H1 (cell line): ENCODE measurements around the gene PDE4B.
A peak's percentile ranks its signal among the peaks of the same experiment; 100 is the strongest.

Experiments used
- CTCF ChIP-seq, 3 experiments: IDR thresholded peaks; 1 replicate in 2 of 3; 2 replicates in 1 of 3; pipeline versions ENCODE4 v1.5.1 to v1.6.1; 2011; ENCODE audit warnings: low read length in 3 of 3, mild to moderate bottlenecking in 3 of 3, inconsistent platforms in 2 of 3, low read depth in 1 of 3, moderate library complexity in 1 of 3; ENCODE audit not compliant: insufficient read depth in 1 of 3; ENCODE audit errors: control extremely low read depth in 1 of 3
- MAX ChIP-seq: IDR thresholded peaks from 2 replicates; pipeline ENCODE4 v1.6.1; 2012; ENCODE audit warnings: inconsistent platforms
- RFX5 ChIP-seq: IDR thresholded peaks from 2 replicates; pipeline ENCODE4 v1.6.1; 2011; ENCODE audit warnings: low read depth, low read length, improper control_type of control experiment, borderline replicate concordance
- TBP ChIP-seq: IDR thresholded peaks from 2 replicates; pipeline ENCODE4 v1.6.1; 2011; ENCODE audit warnings: low read depth, low read length, improper control_type of control experiment

GRCh38 chr1:66271904-66272254 is 479.2 kb downstream of the PDE4B start:
- no peak for TF ChIP-seq CTCF (IDR thresholded peaks at IDR 0.05; ENCODE audit: control extremely low read depth in 1 of 3, insufficient read depth in 1 of 3, low read depth in 1 of 3, low read length in 3 of 3)
- TF ChIP-seq TBP = no peak
- TF ChIP-seq MAX = peak; percentile 62
- TF ChIP-seq RFX5 = no peak
